SK-N-SH treated with all-trans-retinoic acid at 6 μM for 48 hours (cell line): ENCODE data around the gene RTN4RL2.

Experiments
- ARNTL ChIP-seq: fragments of 450-650 bp; formaldehyde crosslinking; IDR thresholded peaks from 2 replicates; pipeline ENCODE4 v1.5.0; 2020; ENCODE audit warnings: low read depth, mild to moderate bottlenecking, moderate library complexity, borderline replicate concordance
- CSDC2 ChIP-seq: fragments of 250-450 bp; sonication (Bioruptor Pico); IDR thresholded peaks from 2 replicates; pipeline ENCODE4 v1.5.0; 2020; ENCODE audit warnings: mild to moderate bottlenecking, moderate library complexity
- ESRRG ChIP-seq: fragments of 250-450 bp; sonication (Bioruptor Pico); IDR thresholded peaks from 2 replicates; pipeline ENCODE4 v1.6.1; 2021; ENCODE audit warnings: mild to moderate bottlenecking
- PPARA ChIP-seq: fragments of 250-450 bp; sonication (Bioruptor Pico); IDR thresholded peaks from 2 replicates; pipeline ENCODE4 v1.5.0; 2020; ENCODE audit warnings: mild to moderate bottlenecking, borderline replicate concordance
- RARB ChIP-seq: fragments of 250-450 bp; sonication (Bioruptor Pico); IDR thresholded peaks from 2 replicates; pipeline ENCODE4 v1.8.0; 2021; ENCODE audit warnings: mild to moderate bottlenecking, moderate library complexity
- SNAI2 ChIP-seq: fragments of 250-450 bp; sonication (Bioruptor Pico); IDR thresholded peaks from 2 replicates; pipeline ENCODE4 v1.5.0; 2020; ENCODE audit warnings: mild to moderate bottlenecking, moderate library complexity
- ZC3H10 ChIP-seq: fragments of 250-450 bp; sonication (Bioruptor Pico); IDR thresholded peaks from 2 replicates; pipeline ENCODE4 v1.5.1; 2021; ENCODE audit warnings: mild to moderate bottlenecking, moderate library complexity
- ZNF70 ChIP-seq: fragments of 450-650 bp; formaldehyde crosslinking; IDR thresholded peaks from 2 replicates; pipeline ENCODE4 v1.5.0; 2020; ENCODE audit warnings: mild to moderate bottlenecking, moderate library complexity
- ZNF8 ChIP-seq: fragments of 450-650 bp; formaldehyde crosslinking; IDR thresholded peaks from 2 replicates; pipeline ENCODE4 v1.5.0; 2020; ENCODE audit warnings: mild to moderate bottlenecking, moderate library complexity
- TF ChIP-seq, protein P1 (sequence below): fragments of 250-450 bp; sonication (Bioruptor Pico); IDR thresholded peaks from 2 replicates; pipeline ENCODE4 v1.5.1; 2021; ENCODE audit warnings: mild to moderate bottlenecking, moderate library complexity
- TF ChIP-seq, protein P2 (sequence below): fragments of 250-450 bp; sonication (Bioruptor Pico); IDR thresholded peaks from 2 replicates; pipeline ENCODE4 v1.8.0; 2021; ENCODE audit warnings: low read depth, mild to moderate bottlenecking, moderate library complexity, borderline replicate concordance
- TF ChIP-seq, protein P3 (sequence below): fragments of 250-450 bp; sonication (Bioruptor Pico); IDR thresholded peaks from 2 replicates; pipeline ENCODE4 v1.5.1; 2020; ENCODE audit warnings: low read depth, mild to moderate bottlenecking, moderate library complexity
- TF ChIP-seq, protein P4 (sequence below): fragments of 250-450 bp; sonication (Bioruptor Pico); IDR thresholded peaks from 2 replicates; pipeline ENCODE4 v1.8.0; 2020; ENCODE audit warnings: mild to moderate bottlenecking, moderate library complexity, borderline replicate concordance

DNA sequence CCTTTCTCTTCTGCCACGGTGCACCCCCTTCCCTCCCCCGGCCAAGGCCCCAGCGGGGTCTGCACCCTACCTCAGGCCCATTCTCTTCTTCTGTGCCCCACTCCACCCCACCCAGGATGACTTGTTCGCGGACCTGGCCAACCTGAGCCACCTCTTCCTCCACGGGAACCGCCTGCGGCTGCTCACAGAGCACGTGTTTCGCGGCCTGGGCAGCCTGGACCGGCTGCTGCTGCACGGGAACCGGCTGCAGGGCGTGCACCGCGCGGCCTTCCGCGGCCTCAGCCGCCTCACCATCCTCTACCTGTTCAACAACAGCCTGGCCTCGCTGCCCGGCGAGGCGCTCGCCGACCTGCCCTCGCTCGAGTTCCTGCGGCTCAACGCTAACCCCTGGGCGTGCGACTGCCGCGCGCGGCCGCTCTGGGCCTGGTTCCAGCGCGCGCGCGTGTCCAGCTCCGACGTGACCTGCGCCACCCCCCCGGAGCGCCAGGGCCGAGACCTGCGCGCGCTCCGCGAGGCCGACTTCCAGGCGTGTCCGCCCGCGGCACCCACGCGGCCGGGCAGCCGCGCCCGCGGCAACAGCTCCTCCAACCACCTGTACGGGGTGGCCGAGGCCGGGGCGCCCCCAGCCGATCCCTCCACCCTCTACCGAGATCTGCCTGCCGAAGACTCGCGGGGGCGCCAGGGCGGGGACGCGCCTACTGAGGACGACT lies 15.9 kb downstream of the RTN4RL2 start:
- no peak for TF ChIP-seq ARNTL
- TF ChIP-seq SNAI2 (CRISPR knock-in tag) = no peak
- TF ChIP-seq, protein P1, sequence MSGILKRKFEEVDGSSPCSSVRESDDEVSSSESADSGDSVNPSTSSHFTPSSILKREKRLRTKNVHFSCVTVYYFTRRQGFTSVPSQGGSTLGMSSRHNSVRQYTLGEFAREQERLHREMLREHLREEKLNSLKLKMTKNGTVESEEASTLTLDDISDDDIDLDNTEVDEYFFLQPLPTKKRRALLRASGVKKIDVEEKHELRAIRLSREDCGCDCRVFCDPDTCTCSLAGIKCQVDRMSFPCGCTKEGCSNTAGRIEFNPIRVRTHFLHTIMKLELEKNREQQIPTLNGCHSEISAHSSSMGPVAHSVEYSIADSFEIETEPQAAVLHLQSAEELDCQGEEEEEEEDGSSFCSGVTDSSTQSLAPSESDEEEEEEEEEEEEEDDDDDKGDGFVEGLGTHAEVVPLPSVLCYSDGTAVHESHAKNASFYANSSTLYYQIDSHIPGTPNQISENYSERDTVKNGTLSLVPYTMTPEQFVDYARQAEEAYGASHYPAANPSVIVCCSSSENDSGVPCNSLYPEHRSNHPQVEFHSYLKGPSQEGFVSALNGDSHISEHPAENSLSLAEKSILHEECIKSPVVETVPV (CRISPR knock-in tag) = no peak
- no peak for TF ChIP-seq RARB
- no peak for TF ChIP-seq PPARA (CRISPR knock-in tag)
- TF ChIP-seq ZNF8 = no peak
- TF ChIP-seq, protein P2, sequence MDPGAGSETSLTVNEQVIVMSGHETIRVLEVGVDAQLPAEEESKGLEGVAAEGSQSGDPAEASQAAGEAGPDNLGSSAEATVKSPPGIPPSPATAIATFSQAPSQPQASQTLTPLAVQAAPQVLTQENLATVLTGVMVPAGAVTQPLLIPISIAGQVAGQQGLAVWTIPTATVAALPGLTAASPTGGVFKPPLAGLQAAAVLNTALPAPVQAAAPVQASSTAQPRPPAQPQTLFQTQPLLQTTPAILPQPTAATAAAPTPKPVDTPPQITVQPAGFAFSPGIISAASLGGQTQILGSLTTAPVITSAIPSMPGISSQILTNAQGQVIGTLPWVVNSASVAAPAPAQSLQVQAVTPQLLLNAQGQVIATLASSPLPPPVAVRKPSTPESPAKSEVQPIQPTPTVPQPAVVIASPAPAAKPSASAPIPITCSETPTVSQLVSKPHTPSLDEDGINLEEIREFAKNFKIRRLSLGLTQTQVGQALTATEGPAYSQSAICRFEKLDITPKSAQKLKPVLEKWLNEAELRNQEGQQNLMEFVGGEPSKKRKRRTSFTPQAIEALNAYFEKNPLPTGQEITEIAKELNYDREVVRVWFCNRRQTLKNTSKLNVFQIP (CRISPR knock-in tag) = no peak
- TF ChIP-seq, protein P3, sequence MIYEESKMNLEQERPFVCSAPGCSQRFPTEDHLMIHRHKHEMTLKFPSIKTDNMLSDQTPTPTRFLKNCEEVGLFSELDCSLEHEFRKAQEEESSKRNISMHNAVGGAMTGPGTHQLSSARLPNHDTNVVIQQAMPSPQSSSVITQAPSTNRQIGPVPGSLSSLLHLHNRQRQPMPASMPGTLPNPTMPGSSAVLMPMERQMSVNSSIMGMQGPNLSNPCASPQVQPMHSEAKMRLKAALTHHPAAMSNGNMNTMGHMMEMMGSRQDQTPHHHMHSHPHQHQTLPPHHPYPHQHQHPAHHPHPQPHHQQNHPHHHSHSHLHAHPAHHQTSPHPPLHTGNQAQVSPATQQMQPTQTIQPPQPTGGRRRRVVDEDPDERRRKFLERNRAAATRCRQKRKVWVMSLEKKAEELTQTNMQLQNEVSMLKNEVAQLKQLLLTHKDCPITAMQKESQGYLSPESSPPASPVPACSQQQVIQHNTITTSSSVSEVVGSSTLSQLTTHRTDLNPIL (CRISPR knock-in tag) = no peak
- TF ChIP-seq ESRRG (CRISPR knock-in tag) = no peak
- no peak for TF ChIP-seq CSDC2 (CRISPR knock-in tag)
- TF ChIP-seq, protein P4, sequence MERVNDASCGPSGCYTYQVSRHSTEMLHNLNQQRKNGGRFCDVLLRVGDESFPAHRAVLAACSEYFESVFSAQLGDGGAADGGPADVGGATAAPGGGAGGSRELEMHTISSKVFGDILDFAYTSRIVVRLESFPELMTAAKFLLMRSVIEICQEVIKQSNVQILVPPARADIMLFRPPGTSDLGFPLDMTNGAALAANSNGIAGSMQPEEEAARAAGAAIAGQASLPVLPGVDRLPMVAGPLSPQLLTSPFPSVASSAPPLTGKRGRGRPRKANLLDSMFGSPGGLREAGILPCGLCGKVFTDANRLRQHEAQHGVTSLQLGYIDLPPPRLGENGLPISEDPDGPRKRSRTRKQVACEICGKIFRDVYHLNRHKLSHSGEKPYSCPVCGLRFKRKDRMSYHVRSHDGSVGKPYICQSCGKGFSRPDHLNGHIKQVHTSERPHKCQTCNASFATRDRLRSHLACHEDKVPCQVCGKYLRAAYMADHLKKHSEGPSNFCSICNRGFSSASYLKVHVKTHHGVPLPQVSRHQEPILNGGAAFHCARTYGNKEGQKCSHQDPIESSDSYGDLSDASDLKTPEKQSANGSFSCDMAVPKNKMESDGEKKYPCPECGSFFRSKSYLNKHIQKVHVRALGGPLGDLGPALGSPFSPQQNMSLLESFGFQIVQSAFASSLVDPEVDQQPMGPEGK = no peak
- TF ChIP-seq ZNF70 (CRISPR knock-in tag) = no peak
- TF ChIP-seq ZC3H10 (CRISPR knock-in tag) = no peak
